SKM-1 (cell line): ENCODE data around the gene CPLX1.

ENCODE experiments used
- DNase-seq: peaks from one replicate; lab custom pipeline; 2025; ENCODE audit not compliant: unreplicated experiment; lab: John Stamatoyannopoulos, UW

Gene CPLX1

GRCh38 chr4:856225-856901 is 30.4 kb upstream of the CPLX1 start:
- DNase-seq, result no peak

GRCh38 chr4:855880-856224 is 29.9 kb upstream of the CPLX1 start:
- no peak for DNase-seq

- no peak for DNase-seq
These were observed 28.4 kb upstream of the CPLX1 start for GRCh38 chr4:854356-854755.

GRCh38 chr4:853416-853781 is 27.5 kb upstream of the CPLX1 start:
- DNase-seq, result no peak

GRCh38 chr4:851701-852430 is 25.9 kb upstream of the CPLX1 start:
- DNase-seq, result no peak

GRCh38 chr4:850323-850945 is 24.5 kb upstream of the CPLX1 start:
- DNase-seq, result no peak

- DNase-seq, result no peak
These were observed 23.7 kb upstream of the CPLX1 start for GRCh38 chr4:849478-850175.

- no peak for DNase-seq
These were observed 23.0 kb upstream of the CPLX1 start for GRCh38 chr4:848803-849477.

- DNase-seq, result no peak
These were observed 22.4 kb upstream of the CPLX1 start for GRCh38 chr4:848307-848691.

GRCh38 chr4:845836-846251 is 19.9 kb upstream of the CPLX1 start:
- no peak for DNase-seq

- no peak for DNase-seq
These were observed 19.4 kb upstream of the CPLX1 start for GRCh38 chr4:845233-845835.

GRCh38 chr4:844752-845232 is 18.9 kb upstream of the CPLX1 start:
- DNase-seq, result no peak

- no peak for DNase-seq
These were observed 13.9 kb upstream of the CPLX1 start for GRCh38 chr4:839675-840443.

- DNase-seq, result no peak
These were observed 11.8 kb upstream of the CPLX1 start for GRCh38 chr4:837772-838171.

- no peak for DNase-seq
These were observed 10.9 kb upstream of the CPLX1 start for GRCh38 chr4:836750-837301.

- no peak for DNase-seq
These were observed 10.1 kb upstream of the CPLX1 start for GRCh38 chr4:836003-836511.

GRCh38 chr4:835148-836002 is 9.4 kb upstream of the CPLX1 start:
- no peak for DNase-seq

- no peak for DNase-seq
These were observed 8.6 kb upstream of the CPLX1 start for GRCh38 chr4:834368-835147.
